Peyer's patch (tissue), 4 donors: ENCODE results near the gene PTTG2. TPM values are rescaled to one million over a fixed set of nuclear protein-coding genes. Genes with fewer than 3 reads are reported as not detected.
"Not testable (repeated sequence)": the region's sequence is repeated elsewhere in the genome, so short reads cannot be mapped to it uniquely, and the experiment has no call there.

ENCODE experiments used
- DNase-seq, 3 donors: peaks; one replicate each; pipeline ENCODE4 v3.0.0-alpha.2; 2017 to 2019
- H3K27ac ChIP-seq, 4 donors: fragments of 200-600 bp; sonication (generic); one replicate each; pipeline ENCODE4 v1.5.1; 2016 to 2019
- H3K27me3 ChIP-seq, 2 donors: fragments of 200-600 bp; sonication (generic); one replicate each; pipeline ENCODE4 v1.5.1; 2019
- H3K36me3 ChIP-seq, 3 donors: fragments of 200-600 bp; sonication (generic); one replicate each; pipeline ENCODE4 v1.5.1; 2016 to 2019
- H3K4me1 ChIP-seq, 4 donors: fragments of 200-600 bp; sonication (generic); one replicate each; pipeline ENCODE4 v1.5.1; 2016 to 2019
- H3K4me3 ChIP-seq, 4 donors: fragments of 200-600 bp; sonication (generic); 1 replicate in 3 of 4; 2 replicates in 1 of 4; pipeline ENCODE4 v1.5.1; 2016 to 2019; ENCODE audit warnings: mild to moderate bottlenecking in 1 of 4
- H3K9me3 ChIP-seq, 4 donors: fragments of 200-600 bp; sonication (generic); one replicate each; pipeline ENCODE4 v1.5.1; 2016 to 2019; ENCODE audit warnings: mild to moderate bottlenecking in 1 of 4
- POLR2A ChIP-seq, 2 donors: fragments of 450-650 bp; IDR thresholded peaks; one replicate each; pipeline ENCODE4 v1.5.1; 2017; ENCODE audit warnings: antibody characterized with exemption in 2 of 2, mild to moderate bottlenecking in 2 of 2, moderate library complexity in 2 of 2
- total RNA-seq, 4 donors: library from RNA; depleted of rRNA; stranded (reverse); fragments of >200 nt; gene quantifications; one replicate each; pipeline ENCODE4 v1.1.0, GENCODE V29; 2016
- TF ChIP-seq, protein P1 (sequence below), 6 experiments: fragments of 450-650 bp in 4 of 6; fragments of 200-600 bp in 2 of 6; sonication (generic) in 1 of 6; IDR thresholded peaks; one replicate each; pipeline ENCODE4 v1.5.1; 2017 to 2019; ENCODE audit warnings: antibody characterized with exemption in 6 of 6, mild to moderate bottlenecking in 3 of 6, moderate library complexity in 1 of 6

PTTG2 gene
- total RNA-seq = 1 to 10 TPM in 2 of 4 donors, not detected in 2; 2.5 to 8.3 TPM

DNA sequence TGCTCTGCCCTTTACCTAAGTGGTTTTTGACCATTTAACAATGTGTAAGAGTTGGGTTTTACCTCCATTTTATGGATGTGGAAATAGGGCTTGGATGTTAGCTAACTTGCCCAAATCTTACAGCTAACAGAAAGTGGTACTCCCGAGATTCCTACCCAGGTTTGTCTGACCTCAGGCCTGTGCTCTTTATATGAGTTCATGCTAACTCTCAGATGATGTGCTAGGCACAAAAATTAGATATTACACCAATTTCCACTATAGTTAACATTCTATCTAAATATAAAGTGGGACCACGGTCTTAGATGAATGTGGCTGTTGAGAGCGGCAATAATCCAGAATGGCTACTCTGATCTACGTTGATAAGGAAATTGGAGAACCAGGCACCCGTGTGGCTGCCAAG is at the start of gene PTTG2:
Gene PTTG2, plus strand, starts transcription at position 301 of the 400 bp plus-strand sequence. Its CDS starts 37 bp downstream, at position 338.
- no peaks in the 10 kb centered on the region for H3K27me3 ChIP-seq
- no peak for DNase-seq
- H3K9me3 ChIP-seq = no peaks in the 10 kb centered on the region
- H3K4me3 ChIP-seq = no peak within 1 kb of the TSS
- H3K36me3 ChIP-seq = no peaks in the 10 kb centered on the region
- no peak within 1 kb of the TSS for H3K27ac ChIP-seq
- TF ChIP-seq POLR2A (IDR thresholded peaks at IDR 0.05) = no peak
- TF ChIP-seq, protein P1, sequence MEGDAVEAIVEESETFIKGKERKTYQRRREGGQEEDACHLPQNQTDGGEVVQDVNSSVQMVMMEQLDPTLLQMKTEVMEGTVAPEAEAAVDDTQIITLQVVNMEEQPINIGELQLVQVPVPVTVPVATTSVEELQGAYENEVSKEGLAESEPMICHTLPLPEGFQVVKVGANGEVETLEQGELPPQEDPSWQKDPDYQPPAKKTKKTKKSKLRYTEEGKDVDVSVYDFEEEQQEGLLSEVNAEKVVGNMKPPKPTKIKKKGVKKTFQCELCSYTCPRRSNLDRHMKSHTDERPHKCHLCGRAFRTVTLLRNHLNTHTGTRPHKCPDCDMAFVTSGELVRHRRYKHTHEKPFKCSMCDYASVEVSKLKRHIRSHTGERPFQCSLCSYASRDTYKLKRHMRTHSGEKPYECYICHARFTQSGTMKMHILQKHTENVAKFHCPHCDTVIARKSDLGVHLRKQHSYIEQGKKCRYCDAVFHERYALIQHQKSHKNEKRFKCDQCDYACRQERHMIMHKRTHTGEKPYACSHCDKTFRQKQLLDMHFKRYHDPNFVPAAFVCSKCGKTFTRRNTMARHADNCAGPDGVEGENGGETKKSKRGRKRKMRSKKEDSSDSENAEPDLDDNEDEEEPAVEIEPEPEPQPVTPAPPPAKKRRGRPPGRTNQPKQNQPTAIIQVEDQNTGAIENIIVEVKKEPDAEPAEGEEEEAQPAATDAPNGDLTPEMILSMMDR (IDR thresholded peaks at IDR 0.05) = no peak
- no peaks in the 10 kb centered on the region for H3K4me1 ChIP-seq

DNA sequence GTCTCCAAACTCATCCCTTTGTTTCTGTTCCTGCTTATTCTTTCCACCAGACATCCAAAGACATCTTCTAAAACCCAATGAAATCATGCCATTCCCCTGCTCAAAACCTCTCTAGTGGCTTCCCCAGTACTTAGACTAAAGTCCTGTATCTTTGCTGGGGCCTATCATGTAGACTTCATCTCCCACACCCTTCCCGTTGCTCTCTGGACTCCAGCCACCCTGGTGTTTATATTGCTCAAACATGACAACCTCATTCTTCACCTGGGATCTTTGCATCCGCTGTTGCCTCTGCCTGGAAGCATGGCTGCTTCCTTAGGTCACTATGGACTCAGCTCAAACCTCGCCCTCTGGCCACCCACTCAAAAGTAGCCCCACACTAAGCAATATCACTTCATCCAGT is 45.7 kb upstream of the PTTG2 start:
- Histone ChIP-seq H3K9me3 (no peaks in the 10 kb centered on the region), H3K4me3 (no peak overlapping the region), H3K27ac (no peak overlapping the region), H3K4me1 (no peaks in the 10 kb centered on the region), H3K27me3 (no peaks in the 10 kb centered on the region), H3K36me3 (no peaks in the 10 kb centered on the region)
- DNase-seq = no peak
- TF ChIP-seq, protein P1 (IDR thresholded peaks at IDR 0.05) = no peak
- TF ChIP-seq POLR2A (IDR thresholded peaks at IDR 0.05) = no peak

DNA sequence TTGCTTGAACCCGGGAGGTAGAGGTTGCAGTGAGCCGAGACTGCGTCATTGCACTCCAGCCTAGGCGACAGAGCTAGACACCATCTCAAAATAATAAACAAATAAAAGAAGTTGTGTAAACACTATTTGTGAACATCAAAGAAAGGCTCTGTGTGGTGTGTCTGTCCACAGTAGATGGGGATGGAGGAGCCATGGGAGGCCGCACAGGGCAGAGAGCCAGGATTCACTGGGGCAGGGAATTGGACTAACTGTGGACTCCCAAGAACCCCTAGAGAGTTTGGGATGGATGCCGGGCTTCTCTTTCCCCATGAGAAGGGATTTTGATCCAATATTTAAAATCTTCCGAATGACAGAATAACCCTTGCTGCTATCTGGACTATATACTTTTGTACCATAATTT is 42.8 kb upstream of the PTTG2 start:
- H3K4me1 ChIP-seq = no peaks in the 10 kb centered on the region
- H3K4me3 ChIP-seq = no peak overlapping the region
- H3K9me3 ChIP-seq = no peaks in the 10 kb centered on the region
- H3K27me3 ChIP-seq = no peaks in the 10 kb centered on the region
- DNase-seq = no peak
- no peaks in the 10 kb centered on the region for H3K36me3 ChIP-seq
- no peak overlapping the region for H3K27ac ChIP-seq
- TF ChIP-seq, protein P1 (IDR thresholded peaks at IDR 0.05) = no peak
- no peak for TF ChIP-seq POLR2A (IDR thresholded peaks at IDR 0.05)

DNA sequence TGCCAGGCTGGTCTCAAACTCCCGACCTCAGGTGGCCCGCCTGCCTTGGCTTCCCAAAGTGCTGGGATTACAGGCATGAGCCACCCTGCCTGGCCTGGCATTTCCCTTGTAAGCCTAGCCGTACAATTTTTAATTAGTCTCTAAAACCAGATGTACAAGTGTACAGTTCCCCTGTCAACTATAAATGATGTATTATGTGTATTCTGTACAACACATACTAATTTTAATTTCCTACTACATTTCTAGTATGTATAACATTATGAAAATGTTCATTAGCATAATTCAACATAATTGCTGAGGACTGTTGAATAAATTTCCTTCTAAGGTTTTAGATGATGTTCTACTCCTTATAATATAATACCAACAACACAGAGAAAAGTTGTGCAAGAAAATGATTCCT is 41.5 kb upstream of the PTTG2 start:
- H3K27ac ChIP-seq = no peak overlapping the region
- TF ChIP-seq, protein P1 (IDR thresholded peaks at IDR 0.05) = no peak
- TF ChIP-seq POLR2A (IDR thresholded peaks at IDR 0.05) = no peak

DNA sequence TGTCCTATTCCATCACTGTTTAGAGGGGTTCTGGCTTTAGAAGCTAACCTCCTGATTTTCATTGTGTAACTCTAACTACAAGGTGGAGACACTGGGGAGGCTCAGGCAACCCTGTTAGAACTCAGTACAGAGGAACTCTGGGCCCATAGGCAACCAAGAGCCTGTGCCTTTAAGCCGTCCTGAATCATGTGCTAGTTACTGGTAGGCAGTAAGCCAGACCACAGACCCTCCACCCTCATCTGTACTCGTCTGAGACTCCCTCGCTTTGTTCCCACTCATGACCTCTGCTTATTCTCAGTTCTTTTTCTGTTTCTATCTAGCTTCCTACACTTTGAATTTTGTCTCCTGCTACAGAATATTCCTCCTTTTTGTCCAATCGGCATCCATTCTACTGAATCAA is 37.9 kb upstream of the PTTG2 start:
- Histone ChIP-seq H3K4me3 (no peak overlapping the region), H3K27ac (no peak overlapping the region), H3K36me3 (no peaks in the 10 kb centered on the region), H3K9me3 (no peaks in the 10 kb centered on the region), H3K27me3 (no peaks in the 10 kb centered on the region), H3K4me1 (no peaks in the 10 kb centered on the region)
- DNase-seq = no peak
- TF ChIP-seq POLR2A (IDR thresholded peaks at IDR 0.05) = no peak
- TF ChIP-seq, protein P1 (IDR thresholded peaks at IDR 0.05) = no peak

More for the DNA sequence above, 41.5 kb upstream of the PTTG2 start:
- no peaks in the 10 kb centered on the region for H3K27me3 ChIP-seq
- H3K9me3 ChIP-seq = no peaks in the 10 kb centered on the region
- DNase-seq = no peak
- H3K4me3 ChIP-seq = no peak overlapping the region
- no peaks in the 10 kb centered on the region for H3K4me1 ChIP-seq
- H3K36me3 ChIP-seq = no peaks in the 10 kb centered on the region

DNA sequence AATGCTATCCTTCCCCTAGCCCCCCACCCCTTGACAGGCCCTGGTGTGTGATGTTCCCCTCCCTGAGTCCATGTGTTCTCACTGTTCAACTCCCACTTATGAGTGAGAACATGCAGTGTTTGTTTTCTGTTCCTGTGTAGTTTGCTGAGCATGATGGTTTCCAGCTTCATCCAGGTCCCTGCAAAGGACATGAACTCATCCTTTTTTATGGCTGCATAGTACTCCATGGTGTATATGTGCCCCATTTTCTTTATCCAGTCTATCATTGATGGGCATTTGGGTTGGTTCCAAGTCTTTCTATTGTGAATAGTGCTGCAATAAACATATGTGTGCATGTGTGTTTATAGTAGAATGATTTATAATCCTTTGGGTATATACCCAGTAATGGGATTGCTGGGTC is 37.1 kb upstream of the PTTG2 start:
- H3K4me3 ChIP-seq, DNase-seq, H3K27me3 ChIP-seq, H3K27ac ChIP-seq, H3K9me3 ChIP-seq, H3K36me3 ChIP-seq, H3K4me1 ChIP-seq: not testable (repeated sequence)
